ENCODE results near the gene SLC45A3. TPM values are rescaled to one million over a fixed set of nuclear protein-coding genes. Genes with fewer than 3 reads are reported as not detected.

SLC45A3 gene
- total and polyA plus RNA-seq, 8 donors: 1.6 to 30.1 (median 6.5) TPM

- no peak for DNase-seq
Observed at GRCh38 chr1:205676597-205676996, 3.7 kb downstream of the SLC45A3 start.

GRCh38 chr1:205676002-205676401 is 4.3 kb downstream of the SLC45A3 start:
- DNase-seq: peak in 1 of 2 donors; percentile 54
- peaks cover 0 to 8% (median 0%) of the 10 kb centered on the region in 3 donors for H3K27me3 ChIP-seq
- no peaks in the 10 kb centered on the region for H3K9me3 ChIP-seq
- TF ChIP-seq POLR2AphosphoS5 (IDR thresholded peaks at IDR 0.05) (no peak), POLR2A (IDR thresholded peaks at IDR 0.05) (no peak), EP300 (IDR thresholded peaks at IDR 0.05) (no peak), CTCF (IDR thresholded peaks at IDR 0.05) (no peak)
- peaks cover 25 to 71% (median 33%) of the 10 kb centered on the region in 4 donors for H3K4me1 ChIP-seq
- intact Hi-C loops (cut with DNase I; ENCODE audit: low total_unique reads): no loop called here
- H3K27ac ChIP-seq: peak overlapping the region in 3 of 5 donors; percentile 29 to 52 (median 43)
- H3K36me3 ChIP-seq: no peaks in the 10 kb centered on the region
- H3K4me3 ChIP-seq: no peak overlapping the region
- WGBS, 5 donors: 58 to 89% (median 62%) methylated on average over 5 of the region's 5 CpGs

More at GRCh38 chr1:205676597-205676996, 3.7 kb downstream of the SLC45A3 start:
- Histone ChIP-seq H3K4me3 (no peak overlapping the region), H3K27me3 (peaks cover 0 to 8% (median 0%) of the 10 kb centered on the region in 3 donors), H3K27ac (peak overlapping the region in 4 of 5 donors; percentile 8 to 52 (median 33)), H3K9me3 (no peaks in the 10 kb centered on the region), H3K4me1 (peaks cover 25 to 74% (median 30%) of the 10 kb centered on the region in 4 donors), H3K36me3 (no peaks in the 10 kb centered on the region)
- TF ChIP-seq EP300 (IDR thresholded peaks at IDR 0.05) (no peak), CTCF (IDR thresholded peaks at IDR 0.05) (no peak), POLR2A (IDR thresholded peaks at IDR 0.05) (no peak), POLR2AphosphoS5 (IDR thresholded peaks at IDR 0.05) (no peak)
- intact Hi-C loops (cut with DNase I; ENCODE audit: low total_unique reads): no loop called here
- 35 to 63% (median 52%) methylated on average over 2 to 3 of the region's 3 CpGs for WGBS, 5 donors

GRCh38 chr1:205675247-205675646 is 5.1 kb downstream of the SLC45A3 start:
- Histone ChIP-seq H3K4me1 (peaks cover 20 to 71% (median 34%) of the 10 kb centered on the region in 4 donors), H3K27me3 (peaks cover 0 to 8% (median 0%) of the 10 kb centered on the region in 3 donors), H3K36me3 (no peaks in the 10 kb centered on the region), H3K4me3 (no peak overlapping the region), H3K27ac (peak overlapping the region in 3 of 5 donors; percentile 7 to 52 (median 29)), H3K9me3 (no peaks in the 10 kb centered on the region)
- intact Hi-C loops (cut with DNase I; ENCODE audit: low total_unique reads): no loop called here
- WGBS, 5 donors: 86 to 95% (median 94%) methylated on average over 4 of the region's 4 CpGs
- no peak for TF ChIP-seq POLR2AphosphoS5 (IDR thresholded peaks at IDR 0.05)
- no peak for TF ChIP-seq CTCF (IDR thresholded peaks at IDR 0.05)
- no peak for DNase-seq

- H3K9me3 ChIP-seq: no peaks in the 10 kb centered on the region
- 67 to 85% (median 77%) methylated on average over 4 of the region's 4 CpGs for WGBS, 5 donors
- peaks cover 0 to 25% (median 0%) of the 10 kb centered on the region in 3 donors for H3K27me3 ChIP-seq
- H3K4me1 ChIP-seq: peaks cover 14 to 73% (median 30%) of the 10 kb centered on the region in 4 donors
- H3K27ac ChIP-seq: no peak overlapping the region
- H3K4me3 ChIP-seq: no peak overlapping the region
- TF ChIP-seq EP300 (IDR thresholded peaks at IDR 0.05) (no peak), CTCF (IDR thresholded peaks at IDR 0.05) (no peak), POLR2AphosphoS5 (IDR thresholded peaks at IDR 0.05) (no peak), POLR2A (IDR thresholded peaks at IDR 0.05) (no peak)
- DNase-seq: no peak
- H3K36me3 ChIP-seq: no peaks in the 10 kb centered on the region
- intact Hi-C loops (cut with DNase I; ENCODE audit: low total_unique reads): no loop called here
Observed at GRCh38 chr1:205672970-205673369, 7.3 kb downstream of the SLC45A3 start.

Data from stomach (tissue), 9 donors.